GM12873 (cell line): Measurements from ENCODE around the gene RARG.

ENCODE experiments used
- TF ChIP-seq, protein P1 (sequence below): IDR thresholded peaks from 2 replicates; pipeline ENCODE4 v1.5.1; 2012; ENCODE audit warnings: low read depth, mild to moderate bottlenecking, moderate library complexity, low read length, control low read depth; ENCODE audit not compliant: insufficient read depth; ENCODE audit errors: missing control alignments

The RARG gene

DNA sequence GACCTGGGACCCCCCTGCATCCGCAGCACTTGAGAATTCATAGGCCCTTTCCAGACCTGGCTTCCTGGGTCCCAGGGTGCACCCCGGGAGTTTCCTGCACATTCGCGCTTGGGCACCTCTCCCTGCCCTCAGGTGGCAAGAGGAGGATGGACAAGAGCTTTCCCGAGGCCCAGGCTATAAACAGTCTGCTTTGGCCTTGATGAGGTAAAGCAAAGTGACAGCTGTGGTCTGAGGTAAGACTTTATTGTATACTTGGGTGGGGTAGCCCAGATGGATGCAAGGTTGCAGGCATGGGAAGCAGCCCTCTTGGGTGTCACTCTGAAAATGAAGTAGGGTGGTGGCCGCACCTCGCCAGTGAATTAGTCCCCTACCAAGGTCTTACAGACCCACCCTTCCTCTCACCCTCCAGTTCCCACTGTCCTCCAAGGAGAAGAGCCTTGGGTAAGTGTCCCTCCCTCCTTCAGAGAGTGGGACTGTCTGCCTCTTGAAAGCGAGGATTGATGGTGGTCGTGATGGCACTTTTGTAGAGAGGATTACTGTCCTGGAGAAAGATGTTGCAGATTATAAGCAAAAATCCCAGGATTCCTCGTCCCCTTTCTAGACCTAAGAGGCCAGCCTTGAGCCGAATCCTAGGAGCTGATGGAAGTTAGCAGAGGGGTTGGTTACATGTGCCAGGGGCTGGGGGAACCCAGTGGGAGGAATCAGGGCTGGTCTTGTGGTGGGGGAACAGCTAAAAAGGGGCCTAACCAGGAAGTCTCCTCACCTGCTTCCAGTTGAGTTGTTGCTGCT is 40.7 kb downstream of the RARG start:
- TF ChIP-seq, protein P1, sequence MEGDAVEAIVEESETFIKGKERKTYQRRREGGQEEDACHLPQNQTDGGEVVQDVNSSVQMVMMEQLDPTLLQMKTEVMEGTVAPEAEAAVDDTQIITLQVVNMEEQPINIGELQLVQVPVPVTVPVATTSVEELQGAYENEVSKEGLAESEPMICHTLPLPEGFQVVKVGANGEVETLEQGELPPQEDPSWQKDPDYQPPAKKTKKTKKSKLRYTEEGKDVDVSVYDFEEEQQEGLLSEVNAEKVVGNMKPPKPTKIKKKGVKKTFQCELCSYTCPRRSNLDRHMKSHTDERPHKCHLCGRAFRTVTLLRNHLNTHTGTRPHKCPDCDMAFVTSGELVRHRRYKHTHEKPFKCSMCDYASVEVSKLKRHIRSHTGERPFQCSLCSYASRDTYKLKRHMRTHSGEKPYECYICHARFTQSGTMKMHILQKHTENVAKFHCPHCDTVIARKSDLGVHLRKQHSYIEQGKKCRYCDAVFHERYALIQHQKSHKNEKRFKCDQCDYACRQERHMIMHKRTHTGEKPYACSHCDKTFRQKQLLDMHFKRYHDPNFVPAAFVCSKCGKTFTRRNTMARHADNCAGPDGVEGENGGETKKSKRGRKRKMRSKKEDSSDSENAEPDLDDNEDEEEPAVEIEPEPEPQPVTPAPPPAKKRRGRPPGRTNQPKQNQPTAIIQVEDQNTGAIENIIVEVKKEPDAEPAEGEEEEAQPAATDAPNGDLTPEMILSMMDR = no peak

DNA sequence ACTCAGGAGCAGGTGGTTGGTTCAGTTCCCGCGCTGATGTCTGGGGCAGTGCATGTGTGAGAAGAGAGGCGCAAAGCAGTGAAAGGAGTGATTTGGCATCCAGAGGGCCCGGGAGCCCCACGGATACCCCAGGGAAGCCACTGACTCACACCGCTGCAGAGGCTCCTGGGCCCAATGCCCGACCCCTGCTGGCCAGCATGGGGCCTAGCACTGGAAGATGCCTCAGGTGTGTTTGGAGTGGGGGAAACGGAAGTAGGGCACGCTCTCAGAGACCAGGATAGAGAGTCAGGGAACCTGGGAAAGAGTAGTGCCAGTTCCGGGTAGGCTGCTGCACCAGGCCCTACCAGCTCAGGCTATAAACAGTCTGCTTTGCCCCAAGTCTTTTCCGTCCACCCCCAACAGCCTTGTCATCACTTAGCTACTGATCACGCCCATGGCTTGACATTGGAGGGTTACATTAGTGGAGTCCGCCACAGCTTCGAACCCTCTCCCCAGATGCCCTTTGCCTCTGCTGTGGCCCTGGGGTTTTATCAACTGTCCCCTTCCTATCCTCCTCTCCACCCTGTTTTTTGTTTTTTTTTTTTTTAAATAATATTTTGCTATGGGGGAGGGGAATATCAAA is 41.8 kb downstream of the RARG start:
- TF ChIP-seq, protein P1 = peak; percentile 89

DNA sequence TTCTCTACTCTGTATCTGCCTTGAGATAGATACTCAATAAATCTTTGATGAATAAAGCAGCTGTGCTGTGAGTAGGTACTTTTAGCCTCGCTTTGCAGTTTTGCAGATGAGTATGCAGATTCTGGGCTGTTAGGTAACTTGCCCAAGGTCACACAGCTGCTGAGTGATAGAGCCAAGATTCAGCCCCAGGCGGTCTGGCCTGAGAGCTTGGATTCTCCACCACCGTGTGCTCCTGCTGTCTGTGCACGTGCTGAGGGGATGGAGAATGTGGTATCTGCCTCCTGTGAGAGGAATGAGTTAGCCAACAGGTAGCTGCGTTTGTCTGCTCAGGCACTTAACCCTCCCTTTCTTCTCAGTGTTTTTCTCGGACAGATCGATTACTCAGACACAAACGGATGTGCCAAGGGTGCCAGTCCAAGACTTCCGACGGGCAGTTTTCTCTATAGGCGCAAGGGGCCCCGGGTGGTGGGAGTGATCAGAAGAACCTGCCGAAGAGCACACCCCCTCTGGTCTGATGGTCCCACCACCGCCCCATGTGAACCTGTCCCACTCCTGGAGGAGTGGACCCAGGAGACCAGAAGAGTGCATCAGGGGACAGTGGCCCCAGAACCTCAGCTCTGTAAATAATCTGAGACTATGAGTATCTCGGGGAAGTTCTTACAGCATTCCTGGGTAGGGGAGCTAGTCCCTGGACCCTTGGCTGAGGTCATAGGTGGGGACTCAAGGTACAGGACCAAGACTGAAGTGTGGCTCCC is 44.7 kb downstream of the RARG start:
- TF ChIP-seq, protein P1 = no peak

DNA sequence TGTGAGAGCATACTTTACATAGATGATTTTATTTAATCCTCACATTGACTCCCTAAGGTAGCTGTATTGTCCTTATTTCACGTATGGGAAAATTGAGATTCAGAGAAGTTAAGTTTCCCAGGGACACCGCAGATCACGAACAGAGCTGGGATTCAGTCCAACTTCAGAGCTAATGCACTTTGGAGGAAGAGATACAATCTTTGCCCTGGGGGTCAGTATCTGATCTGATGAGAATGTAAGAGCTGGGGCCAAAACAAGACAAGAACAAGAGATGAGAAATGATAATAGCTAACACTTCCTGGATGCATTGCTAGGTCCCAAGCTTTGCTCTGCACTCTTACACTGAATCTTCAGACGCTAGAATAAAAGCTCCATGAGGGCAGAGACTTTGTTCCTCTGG is 45.3 kb downstream of the RARG start:
- TF ChIP-seq, protein P1 = no peak

DNA sequence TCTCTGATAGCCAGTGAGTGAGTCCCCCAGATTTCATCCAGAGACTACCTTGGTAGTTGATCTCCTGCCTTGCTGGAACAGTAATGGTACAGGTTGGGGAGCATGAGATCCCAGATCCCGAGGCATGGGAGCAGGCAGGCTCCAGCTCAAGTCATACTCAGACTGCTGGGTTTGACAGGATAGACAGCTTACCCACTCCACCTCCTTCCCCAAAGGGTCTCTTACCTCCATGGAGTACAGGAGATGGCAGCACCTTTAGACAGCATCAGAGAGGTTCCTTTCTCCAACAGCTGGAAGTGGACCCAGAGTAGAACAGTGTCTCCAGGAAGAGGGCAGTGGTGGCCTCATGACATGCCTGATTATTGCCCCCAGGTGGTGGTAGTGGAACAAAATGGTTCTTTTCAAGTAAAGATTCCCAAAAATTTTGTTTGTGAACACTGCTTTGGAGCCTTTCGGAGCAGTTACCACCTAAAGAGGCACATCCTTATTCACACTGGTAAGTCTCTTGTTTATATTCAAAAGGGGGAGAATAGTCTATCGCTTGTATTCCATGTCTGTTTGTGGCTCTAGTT is 46.3 kb downstream of the RARG start:
- TF ChIP-seq, protein P1 = no peak

DNA sequence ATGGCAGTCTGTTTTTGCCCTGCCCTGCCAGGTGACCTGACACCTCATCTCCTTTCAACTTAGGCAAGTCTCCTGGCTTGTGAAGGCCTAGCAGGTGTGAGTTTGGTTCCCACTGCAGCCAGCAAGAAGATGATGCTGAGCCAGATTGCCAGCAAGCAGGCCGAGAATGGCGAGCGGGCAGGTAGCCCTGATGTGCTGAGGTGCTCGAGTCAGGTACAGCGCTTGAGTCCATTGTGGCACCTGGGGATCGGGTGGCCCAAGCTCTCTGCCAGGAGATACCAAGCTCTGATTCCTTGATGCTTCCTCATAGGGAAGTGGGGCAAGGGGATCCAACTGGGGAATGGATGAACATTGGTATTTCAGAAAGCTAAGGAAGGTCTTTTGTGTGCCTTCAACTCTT is 47.2 kb downstream of the RARG start:
- TF ChIP-seq, protein P1 = no peak

DNA sequence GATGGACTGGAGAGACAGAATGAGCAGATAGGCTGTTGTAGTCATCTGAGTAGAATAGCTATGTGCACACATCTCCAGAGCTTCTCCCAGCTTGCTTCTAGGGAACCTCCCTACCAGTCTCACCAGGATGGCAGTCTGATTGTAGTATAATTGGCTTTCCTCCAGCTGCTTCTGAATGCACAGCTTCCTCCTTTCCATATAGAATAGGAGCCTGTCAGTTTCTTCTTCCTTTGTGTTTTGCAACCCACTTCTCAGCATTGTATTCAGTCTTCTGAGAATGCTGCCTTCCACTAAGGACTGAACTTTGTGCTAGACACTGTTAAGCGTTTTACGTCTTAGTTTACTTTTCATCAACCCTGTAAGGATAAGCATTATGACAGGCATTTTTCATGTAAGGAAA is 49.1 kb downstream of the RARG start:
- TF ChIP-seq, protein P1 = no peak
